LNCAP (cell line): ENCODE results near the gene MIOX.

ENCODE experiments used
- CTCF ChIP-seq: fragments of 450-650 bp; IDR thresholded peaks from 2 replicates; pipeline ENCODE4 v1.5.1; 2017; ENCODE audit warnings: mild to moderate bottlenecking

Gene MIOX

GRCh38 chr22:50485221-50486131, 1.2 kb upstream of the MIOX start:
- TF ChIP-seq CTCF = no peak

- no peak for TF ChIP-seq CTCF
These were observed 789 bp downstream of the MIOX start for GRCh38 chr22:50487290-50488005.

- no peak for TF ChIP-seq CTCF
These were observed 1.5 kb downstream of the MIOX start for GRCh38 chr22:50488006-50488677.

- TF ChIP-seq CTCF = no peak
These were observed 2.2 kb downstream of the MIOX start for GRCh38 chr22:50488886-50489285.

- TF ChIP-seq CTCF = no peak
These were observed 2.9 kb downstream of the MIOX start for GRCh38 chr22:50489363-50490243.

GRCh38 chr22:50490531-50491308, 4.1 kb downstream of the MIOX start:
- TF ChIP-seq CTCF = no peak
